BLaER1 (cell line): ENCODE data around the gene MAMLD1.

Experiments used
- H3K27ac ChIP-seq: shearing (Covaris generic); formaldehyde crosslinking; 2 replicates; pipeline ENCODE4 v1.8.1; 2022
- H3K27me3 ChIP-seq: shearing (Covaris generic); formaldehyde crosslinking; 2 replicates; pipeline ENCODE4 v1.8.1; 2022
- H3K36me3 ChIP-seq: shearing (Covaris generic); formaldehyde crosslinking; 2 replicates; pipeline ENCODE4 v1.8.1; 2022
- H3K4me1 ChIP-seq: shearing (Covaris generic); formaldehyde crosslinking; 2 replicates; pipeline ENCODE4 v1.8.1; 2022
- H3K4me2 ChIP-seq: shearing (Covaris generic); formaldehyde crosslinking; 2 replicates; pipeline ENCODE4 v1.8.1; 2022
- H3K4me3 ChIP-seq: shearing (Covaris generic); formaldehyde crosslinking; 2 replicates; pipeline ENCODE4 v1.8.1; 2022
- H3K9ac ChIP-seq: shearing (Covaris generic); formaldehyde crosslinking; 2 replicates; pipeline ENCODE4 v1.8.1; 2022
- H3K9me3 ChIP-seq: shearing (Covaris generic); formaldehyde crosslinking; 2 replicates; pipeline ENCODE4 v1.8.1; 2022
- H4K20me1 ChIP-seq: shearing (Covaris generic); formaldehyde crosslinking; 2 replicates; pipeline ENCODE4 v1.8.1; 2022
- Cebpa-rat ChIP-seq: shearing (Covaris generic); IDR thresholded peaks from 2 replicates; pipeline ENCODE4 v1.8.1; 2022

The MAMLD1 gene

DNA sequence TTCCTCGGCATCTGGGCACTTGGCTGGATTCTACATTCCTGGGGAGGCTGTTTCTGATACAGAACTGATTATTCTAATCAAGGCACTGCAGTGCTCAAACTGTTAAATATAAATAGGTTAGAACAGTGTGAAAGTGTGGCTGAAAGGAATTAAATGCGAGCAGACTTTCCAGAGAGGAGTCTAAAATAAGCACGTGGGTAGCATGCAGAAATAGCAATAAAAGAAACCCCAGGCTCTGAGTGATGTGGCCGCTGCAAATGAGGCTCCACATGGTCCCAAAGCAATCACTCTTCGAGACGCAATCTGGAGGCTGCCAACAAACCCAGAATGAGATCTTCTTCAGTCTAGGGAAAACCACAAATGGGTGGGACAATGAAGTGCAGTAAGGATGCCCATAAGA is 174.7 kb downstream of the MAMLD1 start:
- peaks cover 55% of the 10 kb centered on the region for H3K9me3 ChIP-seq

DNA sequence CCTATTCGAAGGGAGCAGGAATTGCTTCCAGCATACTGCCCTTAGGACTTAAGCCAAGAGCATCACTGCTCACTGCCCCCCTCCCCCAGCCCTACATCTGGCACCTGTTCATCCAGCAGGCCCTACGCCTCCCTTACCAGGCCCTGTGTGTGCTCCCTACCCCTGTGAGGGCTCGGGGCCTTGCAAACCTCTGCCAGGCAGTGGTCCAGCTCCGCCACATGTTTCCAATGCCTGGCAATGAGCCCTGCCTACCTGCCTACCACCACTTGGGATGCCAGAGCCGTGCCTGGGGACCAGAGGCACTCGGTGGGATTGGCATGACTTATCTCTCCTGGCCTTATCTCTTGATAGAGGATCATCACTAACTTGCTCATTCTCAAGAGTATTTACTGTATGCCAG is 177.8 kb downstream of the MAMLD1 start:
- Histone ChIP-seq H4K20me1 (no peaks in the 10 kb centered on the region), H3K4me1 (peaks cover 61% of the 10 kb centered on the region), H3K27me3 (no peaks in the 10 kb centered on the region), H3K9ac (no peak overlapping the region), H3K4me2 (no peak overlapping the region; the same call in 1 of the 2 replicates), H3K9me3 (peaks cover 32% of the 10 kb centered on the region), H3K4me3 (no peak overlapping the region), H3K36me3 (no peaks in the 10 kb centered on the region), H3K27ac (no peak overlapping the region)
- no peak for TF ChIP-seq Cebpa-rat

More for the DNA sequence above, 174.7 kb downstream of the MAMLD1 start:
- H3K27ac ChIP-seq: no peak overlapping the region
- no peak overlapping the region for H3K9ac ChIP-seq
- H3K4me3 ChIP-seq: no peak overlapping the region
- no peaks in the 10 kb centered on the region for H3K27me3 ChIP-seq
- H3K4me1 ChIP-seq: peaks cover 30% of the 10 kb centered on the region
- peak overlapping the region; percentile 31 for H3K4me2 ChIP-seq
- no peaks in the 10 kb centered on the region for H3K36me3 ChIP-seq
- H4K20me1 ChIP-seq: no peaks in the 10 kb centered on the region
- no peak for TF ChIP-seq Cebpa-rat

DNA sequence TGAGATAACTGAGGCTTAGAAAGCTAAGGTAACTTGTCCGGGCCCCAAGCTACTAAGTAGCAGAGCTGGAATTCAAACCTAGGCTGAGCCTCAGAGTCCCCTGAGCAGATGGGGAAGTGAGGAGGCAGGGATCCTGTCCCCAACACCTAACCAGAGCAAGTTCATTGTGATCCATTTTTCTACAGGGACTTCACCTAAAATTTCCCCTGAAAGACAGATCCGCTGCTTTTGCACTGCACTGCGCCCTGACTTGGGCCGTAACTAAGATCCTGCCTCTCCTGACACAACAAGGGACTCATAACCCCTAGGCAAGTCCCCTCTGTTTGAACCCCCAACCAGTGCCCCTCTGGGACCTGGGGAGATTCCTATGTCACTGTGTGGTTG is 179.7 kb downstream of the MAMLD1 start:
- no peak overlapping the region for H3K4me3 ChIP-seq
- peak overlapping the region; percentile 85 for H3K4me2 ChIP-seq
- no peaks in the 10 kb centered on the region for H4K20me1 ChIP-seq
- H3K4me1 ChIP-seq: peaks cover 75% of the 10 kb centered on the region
- no peaks in the 10 kb centered on the region for H3K27me3 ChIP-seq
- H3K27ac ChIP-seq: no peak overlapping the region
- H3K36me3 ChIP-seq: no peaks in the 10 kb centered on the region
- no peak for TF ChIP-seq Cebpa-rat
- H3K9ac ChIP-seq: no peak overlapping the region; the same call in 1 of the 2 replicates
- H3K9me3 ChIP-seq: peaks cover 13% of the 10 kb centered on the region; the same call in 1 of the 2 replicates

DNA sequence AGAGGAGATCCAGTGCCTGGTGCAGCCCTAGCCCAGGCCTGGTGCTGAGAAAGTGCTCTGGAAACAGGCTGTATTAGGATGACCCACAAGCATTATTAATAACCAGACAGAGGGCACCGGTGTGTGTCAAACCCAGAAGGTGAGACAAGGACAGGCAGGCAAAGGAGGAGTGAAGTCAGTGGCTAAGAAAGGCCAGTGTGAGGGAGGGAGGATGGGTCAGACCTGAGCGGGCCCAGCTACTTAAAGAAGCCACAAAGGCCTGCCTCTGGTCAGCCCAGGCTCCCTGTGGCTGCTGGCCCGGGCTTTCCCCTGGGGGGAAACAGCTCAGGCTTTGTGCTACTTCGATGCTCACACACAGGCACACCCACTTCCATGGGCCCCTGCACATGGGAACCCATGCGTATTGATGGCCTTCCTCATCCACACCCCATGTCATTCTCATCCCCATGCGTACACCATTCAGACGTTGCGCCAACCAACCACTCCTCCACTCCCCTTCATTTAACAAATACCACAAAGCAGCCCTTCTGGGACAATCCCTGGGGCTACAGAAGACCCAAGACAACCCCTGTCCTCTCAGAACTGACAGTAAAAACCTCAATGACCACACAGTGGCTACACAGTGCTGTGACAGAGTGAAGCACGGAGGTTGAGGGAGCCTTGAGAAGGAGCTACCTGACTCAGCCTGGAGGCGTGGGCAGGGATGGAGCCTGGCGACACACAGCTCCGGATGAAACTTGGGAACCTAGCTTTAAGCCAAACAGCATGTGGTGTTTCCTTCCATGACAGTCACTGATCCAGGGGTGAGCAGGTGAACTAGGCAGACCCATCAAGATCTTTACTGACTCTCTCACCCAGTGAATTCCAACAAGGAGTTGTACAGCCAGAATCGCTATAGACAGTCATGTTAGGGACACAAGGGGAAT is 180.4 kb downstream of the MAMLD1 start:
- no peak overlapping the region; the same call in 1 of the 2 replicates for H3K9ac ChIP-seq

DNA sequence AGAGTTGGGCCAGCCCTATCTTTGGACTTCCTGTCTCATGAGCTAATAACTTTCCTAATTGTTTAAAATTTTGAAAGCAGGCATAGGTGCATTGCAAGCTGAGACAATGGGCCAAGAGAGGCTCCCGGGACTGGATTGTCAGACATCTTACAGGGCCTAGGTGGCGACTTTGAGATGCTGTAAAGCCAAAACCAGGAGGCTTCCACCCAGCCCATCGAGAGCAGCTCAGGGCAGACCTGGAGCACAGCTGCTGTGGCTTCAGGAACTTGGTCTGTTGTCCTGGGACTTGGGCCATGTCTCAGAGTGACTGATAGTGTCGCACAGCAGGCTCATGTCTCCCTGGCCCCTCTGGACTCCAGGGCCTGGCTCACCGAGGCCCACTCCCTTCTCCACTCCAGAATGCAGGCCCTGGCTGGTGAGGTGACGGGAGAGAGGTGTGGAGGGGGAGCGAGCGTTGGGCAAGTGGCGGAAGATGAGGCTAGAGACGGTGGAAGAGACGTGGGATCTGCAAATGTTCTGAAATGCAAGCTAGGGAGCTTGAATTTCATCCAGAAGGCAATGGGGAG is 181.2 kb downstream of the MAMLD1 start:
- TF ChIP-seq Cebpa-rat: no peak
- H3K4me3 ChIP-seq: no peak overlapping the region
- 0 out of 2 replicates have a peak overlapping the region, but pooled peaks have one; percentile 14 for H3K27ac ChIP-seq
- H3K36me3 ChIP-seq: no peaks in the 10 kb centered on the region
- peaks cover 85% of the 10 kb centered on the region for H3K4me1 ChIP-seq
- 0 out of 2 replicates have a peak, but pooled peaks cover 2% of the 10 kb centered on the region for H3K9me3 ChIP-seq
- H4K20me1 ChIP-seq: no peaks in the 10 kb centered on the region
- no peaks in the 10 kb centered on the region for H3K27me3 ChIP-seq
- H3K9ac ChIP-seq: no peak overlapping the region
- peak overlapping the region; percentile 85 for H3K4me2 ChIP-seq

More for the DNA sequence above, 180.4 kb downstream of the MAMLD1 start:
- H3K27ac ChIP-seq: no peak overlapping the region
- H3K27me3 ChIP-seq: no peaks in the 10 kb centered on the region
- TF ChIP-seq Cebpa-rat: no peak
- no peaks in the 10 kb centered on the region for H3K36me3 ChIP-seq
- H3K4me2 ChIP-seq: peak overlapping the region; percentile 85
- no peak overlapping the region for H3K4me3 ChIP-seq
- peaks cover 76% of the 10 kb centered on the region for H3K4me1 ChIP-seq
- H4K20me1 ChIP-seq: no peaks in the 10 kb centered on the region
- H3K9me3 ChIP-seq: 0 out of 2 replicates have a peak, but pooled peaks cover 7% of the 10 kb centered on the region

DNA sequence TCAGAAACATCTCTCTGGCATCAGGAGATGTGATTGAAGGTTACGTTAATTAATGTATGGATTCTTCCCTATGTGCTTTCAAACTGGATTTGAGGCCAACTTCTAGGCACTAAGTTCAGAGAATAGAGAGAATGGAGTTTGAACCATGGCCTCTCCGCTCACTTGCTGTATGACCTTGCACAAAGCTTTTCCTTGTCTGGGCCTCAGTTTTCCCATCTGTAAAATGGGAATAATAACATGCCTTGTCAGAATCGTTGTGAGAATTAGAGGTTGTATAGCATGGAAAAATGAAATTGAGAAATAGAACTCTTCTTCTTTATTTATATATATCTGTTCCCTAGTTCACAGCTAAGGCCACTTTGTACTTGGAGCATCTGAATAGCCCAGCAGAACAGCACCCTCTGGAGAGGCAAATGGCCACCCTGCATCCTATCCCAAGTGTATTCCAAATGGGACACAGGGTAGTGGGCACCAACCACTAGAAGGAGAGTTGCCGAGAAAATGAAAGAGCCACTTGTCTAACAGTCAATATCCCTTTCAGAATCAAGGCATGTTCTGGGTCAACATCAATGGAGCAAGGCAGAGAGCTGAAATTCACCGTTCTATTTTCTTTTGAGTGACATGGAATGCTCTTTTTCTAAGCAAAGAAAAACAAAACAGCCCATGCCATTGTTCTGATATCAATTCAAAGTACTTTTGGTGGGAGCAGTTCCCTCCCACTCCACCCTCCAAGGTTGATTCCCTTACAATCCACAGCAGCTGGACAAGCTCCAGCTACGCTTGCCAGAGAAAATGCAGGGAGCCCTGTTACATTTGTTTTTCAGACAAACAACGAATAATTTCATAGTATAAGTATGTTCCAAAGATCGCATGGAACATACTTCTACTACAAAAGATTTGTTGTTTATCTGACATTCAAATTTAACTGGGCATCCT is 182.0 kb downstream of the MAMLD1 start:
- no peak overlapping the region for H3K27ac ChIP-seq
- no peak overlapping the region for H3K9ac ChIP-seq
- no peak for TF ChIP-seq Cebpa-rat
- H3K4me3 ChIP-seq: no peak overlapping the region
- H3K4me2 ChIP-seq: peak overlapping the region; percentile 85
- no peaks in the 10 kb centered on the region for H3K9me3 ChIP-seq
- H3K4me1 ChIP-seq: peaks cover 86% of the 10 kb centered on the region
- H3K36me3 ChIP-seq: no peaks in the 10 kb centered on the region
- no peaks in the 10 kb centered on the region for H3K27me3 ChIP-seq
- no peaks in the 10 kb centered on the region for H4K20me1 ChIP-seq

DNA sequence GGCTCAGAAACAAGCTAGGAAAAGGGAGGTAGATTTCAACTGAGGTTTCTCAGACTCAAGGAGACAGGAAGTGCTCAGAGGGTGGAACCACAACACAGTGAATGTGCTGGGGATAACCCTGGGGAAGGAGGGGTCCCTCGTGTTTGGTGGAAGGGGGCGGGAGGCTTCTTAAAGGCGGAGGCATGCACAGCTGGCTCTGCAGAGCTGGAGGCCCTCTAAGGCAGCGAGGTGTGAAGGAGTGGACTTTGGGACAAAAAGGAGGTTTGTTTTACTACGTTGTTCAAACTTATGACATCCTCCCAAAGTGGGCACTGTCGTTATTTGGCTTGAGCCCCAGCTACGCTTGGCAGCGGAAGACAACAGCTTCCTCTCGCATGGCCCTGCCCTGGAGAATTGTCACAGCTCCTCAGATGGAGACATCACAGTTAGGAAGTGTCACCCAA is 183.6 kb downstream of the MAMLD1 start:
- Histone ChIP-seq H3K9me3 (no peaks in the 10 kb centered on the region), H3K4me1 (peaks cover 77% of the 10 kb centered on the region), H3K27ac (peak overlapping the region; percentile 76), H3K4me3 (peak overlapping the region; percentile 60), H3K27me3 (no peaks in the 10 kb centered on the region), H4K20me1 (no peaks in the 10 kb centered on the region), H3K4me2 (peak overlapping the region; percentile 85), H3K9ac (peak overlapping the region; percentile 52; the same call in 1 of the 2 replicates), H3K36me3 (no peaks in the 10 kb centered on the region)
- no peak for TF ChIP-seq Cebpa-rat

DNA sequence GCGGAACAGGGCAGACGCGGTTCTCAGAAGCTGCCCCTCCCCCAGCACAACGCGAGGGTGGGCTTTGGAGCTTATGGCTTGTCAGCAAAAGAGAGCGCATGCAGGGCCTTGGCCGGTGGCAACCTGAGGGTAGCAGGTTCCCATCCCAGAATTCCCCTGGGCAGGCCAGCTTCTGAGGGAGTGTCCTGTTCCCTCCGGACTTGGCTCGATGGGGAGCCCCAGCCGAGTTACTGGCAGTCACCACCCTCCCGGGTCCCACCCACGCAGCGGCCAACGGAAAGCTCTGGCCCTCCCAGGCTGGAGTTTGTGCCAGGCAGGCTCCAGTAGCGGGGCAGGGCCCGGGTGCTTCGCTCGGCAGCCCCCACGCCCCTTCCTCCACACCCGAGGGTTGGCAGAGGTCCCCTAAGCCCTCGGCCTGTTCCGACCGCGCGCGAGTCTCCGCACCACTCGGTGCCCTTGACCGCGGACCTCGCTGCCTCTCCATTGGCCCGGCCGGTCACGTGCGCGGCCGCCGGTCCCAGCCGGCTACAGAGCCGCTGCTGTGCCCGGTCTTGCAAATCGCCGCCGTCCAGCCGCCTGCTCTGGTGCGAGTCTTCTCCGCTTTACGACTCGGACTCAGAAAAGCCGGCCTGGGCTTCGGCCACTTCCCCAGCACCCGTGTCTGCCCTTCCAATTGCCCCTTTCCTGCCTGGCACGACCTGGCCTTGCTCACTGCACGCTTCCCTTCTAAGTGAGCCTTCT is 184.4 kb downstream of the MAMLD1 start:
- Histone ChIP-seq H3K4me1 (peaks cover 69% of the 10 kb centered on the region), H3K27ac (peak overlapping the region; percentile 76), H3K4me3 (peak overlapping the region; percentile 60), H3K9ac (peak overlapping the region; percentile 52), H4K20me1 (no peaks in the 10 kb centered on the region), H3K4me2 (peak overlapping the region; percentile 85), H3K36me3 (no peaks in the 10 kb centered on the region), H3K27me3 (no peaks in the 10 kb centered on the region), H3K9me3 (no peaks in the 10 kb centered on the region)
- TF ChIP-seq Cebpa-rat: no peak
